GM12891 (cell line): ENCODE measurements around the gene HIBADH.
"Not testable (repeated sequence)": the region's sequence is repeated elsewhere in the genome, so short reads cannot be mapped to it uniquely, and the experiment has no call there.

Experiments used
- DNase-seq: peaks from one replicate; pipeline ENCODE4 v3.0.0; 2011; ENCODE audit warnings: low spot score; ENCODE audit not compliant: insufficient read length
- FAIRE-seq: peaks from 2 replicates; lab custom pipeline; 2011; peaks lifted over from hg19 to GRCh38; lab: Jason Lieb, UNC
- PAX5 ChIP-seq: IDR thresholded peaks from 2 replicates; pipeline ENCODE4 v1.6.1; 2011; ENCODE audit warnings: low read length, moderate library complexity, mild to moderate bottlenecking; ENCODE audit not compliant: insufficient read depth, severe bottlenecking
- POLR2A ChIP-seq: IDR thresholded peaks from 2 replicates; pipeline ENCODE4 v1.6.1; 2011; ENCODE audit warnings: low read depth, low read length, control low read depth
- POLR2AphosphoS5 ChIP-seq: IDR thresholded peaks from 2 replicates; pipeline ENCODE4 v1.6.1; 2011; ENCODE audit warnings: low read depth, low read length, control low read depth
- POU2F2 ChIP-seq: IDR thresholded peaks from 2 replicates; pipeline ENCODE4 v1.6.1; 2011; ENCODE audit warnings: low read depth, mild to moderate bottlenecking, control low read depth, low read length, moderate library complexity
- SPI1 ChIP-seq: IDR thresholded peaks from 2 replicates; pipeline ENCODE4 v1.6.1; 2011; ENCODE audit warnings: low read depth, low read length, control low read depth
- TAF1 ChIP-seq: IDR thresholded peaks from 2 replicates; pipeline ENCODE4 v1.6.1; 2011; ENCODE audit warnings: low read depth, low read length, control low read depth

The HIBADH gene

DNA sequence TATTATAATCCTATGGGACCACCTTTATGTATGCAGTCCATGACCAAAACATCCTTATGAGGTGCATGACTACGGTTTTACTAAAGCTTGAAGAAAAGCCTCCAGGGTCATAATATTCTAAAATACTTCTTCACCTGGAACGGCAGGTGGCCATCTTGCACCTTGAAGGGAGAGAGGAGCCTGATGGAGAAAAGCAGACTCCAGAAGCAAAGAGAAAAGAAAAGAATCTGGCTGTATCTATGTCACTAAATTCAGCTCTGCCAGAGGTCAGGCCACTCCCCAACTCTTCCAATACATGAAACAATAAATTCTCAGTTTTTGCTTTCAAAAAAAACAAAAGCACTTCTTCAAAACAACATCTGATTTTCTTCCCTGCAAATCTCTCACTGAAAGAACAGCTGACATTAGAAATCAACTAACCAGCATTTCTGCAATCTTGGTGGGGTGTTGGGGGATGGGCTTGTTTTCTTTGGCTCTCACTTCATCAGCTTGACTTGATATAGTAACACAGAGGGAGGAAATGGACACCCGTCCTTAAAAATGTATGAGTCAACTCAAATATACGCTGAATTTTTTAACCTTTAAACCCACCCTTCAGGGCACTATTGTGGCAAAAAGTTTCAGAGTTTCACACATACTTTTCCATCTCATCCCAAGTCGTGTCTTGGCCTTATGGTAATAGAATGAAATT lies 21.7 kb downstream of the HIBADH start:
- DNase-seq (no peak), FAIRE-seq (no peak)
- TF ChIP-seq POU2F2: no peak
- no peak for TF ChIP-seq PAX5
- no peak for TF ChIP-seq SPI1
- TF ChIP-seq POLR2AphosphoS5: no peak
- TF ChIP-seq POLR2A: no peak

GRCh38 chr7:27639851-27640250 lies 22.8 kb downstream of the HIBADH start:
- DNase-seq (no peak), FAIRE-seq (no peak)
- no peak for TF ChIP-seq POLR2A

- not testable (repeated sequence) for DNase-seq, FAIRE-seq
Measured at GRCh38 chr7:27639048-27639447, 23.6 kb downstream of the HIBADH start.

GRCh38 chr7:27636326-27637006 lies 26.2 kb downstream of the HIBADH start:
- no peak for FAIRE-seq
- DNase-seq: no peak
- TF ChIP-seq POU2F2: no peak

DNA sequence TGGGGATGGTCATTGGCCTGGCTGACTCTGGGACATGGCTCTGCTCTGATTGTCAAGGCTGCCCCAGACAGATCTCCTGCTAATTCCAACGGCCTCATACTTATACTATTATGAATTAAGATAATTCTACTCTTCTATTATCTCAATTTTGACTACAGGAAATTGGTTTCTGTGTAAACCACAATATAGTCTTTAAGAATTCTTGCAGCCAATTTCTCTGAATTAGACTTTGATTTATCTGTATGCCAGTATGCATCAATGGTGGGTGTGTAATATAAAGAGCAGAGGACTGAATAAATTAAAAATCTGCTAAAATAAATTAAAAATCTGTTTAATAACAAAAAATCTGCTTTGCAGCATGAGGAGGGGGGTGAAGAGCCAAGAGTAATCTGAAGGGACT lies 27.0 kb downstream of the HIBADH start:
- DNase-seq: no peak
- TF ChIP-seq POU2F2: no peak
- no peak for TF ChIP-seq PAX5
- no peak for TF ChIP-seq POLR2A
- TF ChIP-seq SPI1: no peak
- TF ChIP-seq POLR2AphosphoS5: no peak
- no peak for TF ChIP-seq TAF1
- no peak for FAIRE-seq

DNA sequence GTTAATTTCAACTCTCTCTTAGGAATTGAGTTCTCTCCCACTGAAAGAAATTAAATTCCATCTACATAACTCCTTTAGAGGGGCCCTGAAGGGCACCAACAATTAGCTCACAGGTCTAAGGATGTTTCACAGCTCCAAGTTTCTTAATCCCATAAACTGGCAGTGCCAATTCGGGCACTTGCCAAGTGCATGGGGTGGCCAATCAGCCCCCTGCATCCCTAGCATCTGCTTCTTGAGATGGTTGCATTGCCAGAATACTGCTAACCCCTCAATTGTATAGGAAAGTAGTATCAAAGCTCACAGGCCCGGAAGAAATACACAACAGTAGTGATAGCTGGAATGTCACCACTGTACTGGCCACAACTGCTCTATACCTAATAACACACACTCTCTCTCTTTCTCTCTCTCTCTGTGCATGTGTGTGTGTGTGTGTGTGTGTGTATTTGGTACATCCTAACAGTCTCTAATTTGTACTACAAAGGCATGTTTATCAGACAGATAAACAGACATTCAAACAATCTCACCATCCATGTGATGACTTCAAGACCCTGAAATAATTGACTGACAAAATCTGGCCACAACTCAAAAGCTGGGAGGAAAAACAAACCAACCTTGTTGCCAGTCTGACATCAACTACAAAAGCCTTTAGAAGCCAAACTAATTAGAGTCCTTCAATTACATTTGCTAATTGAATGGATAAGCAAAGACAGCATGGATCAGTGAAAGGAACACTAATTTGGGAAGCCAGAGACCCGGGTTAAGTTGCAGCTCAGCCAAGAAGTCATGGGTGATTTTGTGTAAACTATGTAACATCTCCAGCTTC lies 27.8 kb downstream of the HIBADH start:
- TF ChIP-seq TAF1 (no peak), PAX5 (no peak), POU2F2 (no peak), POLR2A (no peak), POLR2AphosphoS5 (no peak), SPI1 (no peak)
- DNase-seq: no peak
- no peak for FAIRE-seq

DNA sequence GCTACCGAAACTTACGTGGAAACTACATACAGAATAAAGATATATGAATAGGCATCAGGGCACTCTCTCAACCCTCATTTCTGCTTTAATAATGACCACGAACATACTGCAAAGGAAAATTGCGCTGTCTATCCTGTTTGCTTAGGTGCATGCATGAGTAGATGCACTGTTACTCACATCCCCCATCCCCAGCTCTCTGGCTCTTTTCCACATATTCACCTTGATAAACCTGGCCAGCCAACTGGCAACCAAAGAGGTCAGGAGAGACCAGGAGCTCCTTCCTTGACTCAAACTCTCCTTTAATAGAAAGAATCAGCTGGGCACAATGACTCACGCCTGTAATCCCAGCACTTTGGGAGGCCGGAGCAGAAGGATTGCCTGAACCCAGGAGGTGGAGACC lies 29.6 kb downstream of the HIBADH start:
- no peak for FAIRE-seq
- DNase-seq: no peak
- TF ChIP-seq POU2F2 (no peak), POLR2AphosphoS5 (no peak), TAF1 (no peak), PAX5 (no peak), POLR2A (no peak), SPI1 (no peak)

DNA sequence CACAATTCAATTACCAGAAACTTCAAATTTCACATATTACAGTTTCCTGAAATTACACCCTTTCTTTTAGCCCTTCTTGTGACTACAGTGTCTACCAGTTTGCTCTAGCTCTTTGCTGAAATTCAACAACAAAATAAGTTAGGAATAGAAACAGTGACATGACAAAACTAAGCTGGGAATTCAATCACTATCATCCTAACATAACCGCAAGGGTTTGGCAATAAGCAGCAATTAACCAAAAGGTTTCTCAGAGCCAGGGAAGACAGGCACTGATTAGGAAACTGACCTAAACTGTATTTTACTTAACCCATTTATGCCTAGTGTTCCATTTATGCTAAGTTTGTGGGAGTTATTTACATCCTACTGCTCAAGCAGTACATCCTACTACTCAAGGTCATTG lies 31.3 kb downstream of the HIBADH start:
- no peak for DNase-seq
- no peak for TF ChIP-seq POLR2AphosphoS5
- no peak for TF ChIP-seq POU2F2
- TF ChIP-seq POLR2A: no peak
- no peak for TF ChIP-seq SPI1
- FAIRE-seq: no peak

GRCh38 chr7:27627146-27627545 lies 35.5 kb downstream of the HIBADH start:
- DNase-seq (no peak), FAIRE-seq (no peak)
- TF ChIP-seq TAF1: no peak
- TF ChIP-seq PAX5: no peak
- TF ChIP-seq POLR2A: no peak
- TF ChIP-seq POLR2AphosphoS5: no peak
- no peak for TF ChIP-seq SPI1
- TF ChIP-seq POU2F2: no peak

DNA sequence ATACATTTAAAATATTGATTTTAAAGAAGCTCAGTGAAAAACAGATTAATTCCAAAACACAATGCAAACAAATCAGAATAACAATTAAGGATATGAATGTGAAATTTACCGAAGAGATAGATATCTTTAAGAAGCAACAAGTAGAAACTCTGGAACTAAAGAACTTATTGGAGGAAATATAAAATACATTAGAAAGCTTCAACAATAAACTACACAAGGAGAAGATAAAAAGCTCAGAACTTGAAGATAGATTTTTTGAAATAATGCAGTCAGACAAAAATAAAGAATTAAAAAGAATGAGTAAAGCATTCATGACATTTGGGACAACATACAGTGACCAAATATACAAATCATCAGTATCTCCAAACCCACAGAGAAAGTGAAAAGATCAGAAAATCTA lies 43.2 kb downstream of the HIBADH start:
- no peak for DNase-seq
- no peak for FAIRE-seq
- TF ChIP-seq PAX5 (no peak), POLR2AphosphoS5 (no peak), TAF1 (no peak), POLR2A (no peak), SPI1 (no peak), POU2F2 (no peak)
